Activated CD8-positive, alpha-beta memory T cell treated with anti-CD3 and anti-CD28 coated beads for 48 hours (primary cell): Measurements from ENCODE around the gene ZNF432.
"Not testable (repeated sequence)": the region's sequence is repeated elsewhere in the genome, so short reads cannot be mapped to it uniquely, and the experiment has no call there.

Experiments
- DNase-seq, 3 experiments: peaks; one replicate each; pipeline ENCODE4 v3.0.0-alpha.2; 2020; ENCODE audit warnings: low read depth in 2 of 3, low spot score in 2 of 3

Gene ZNF432

DNA sequence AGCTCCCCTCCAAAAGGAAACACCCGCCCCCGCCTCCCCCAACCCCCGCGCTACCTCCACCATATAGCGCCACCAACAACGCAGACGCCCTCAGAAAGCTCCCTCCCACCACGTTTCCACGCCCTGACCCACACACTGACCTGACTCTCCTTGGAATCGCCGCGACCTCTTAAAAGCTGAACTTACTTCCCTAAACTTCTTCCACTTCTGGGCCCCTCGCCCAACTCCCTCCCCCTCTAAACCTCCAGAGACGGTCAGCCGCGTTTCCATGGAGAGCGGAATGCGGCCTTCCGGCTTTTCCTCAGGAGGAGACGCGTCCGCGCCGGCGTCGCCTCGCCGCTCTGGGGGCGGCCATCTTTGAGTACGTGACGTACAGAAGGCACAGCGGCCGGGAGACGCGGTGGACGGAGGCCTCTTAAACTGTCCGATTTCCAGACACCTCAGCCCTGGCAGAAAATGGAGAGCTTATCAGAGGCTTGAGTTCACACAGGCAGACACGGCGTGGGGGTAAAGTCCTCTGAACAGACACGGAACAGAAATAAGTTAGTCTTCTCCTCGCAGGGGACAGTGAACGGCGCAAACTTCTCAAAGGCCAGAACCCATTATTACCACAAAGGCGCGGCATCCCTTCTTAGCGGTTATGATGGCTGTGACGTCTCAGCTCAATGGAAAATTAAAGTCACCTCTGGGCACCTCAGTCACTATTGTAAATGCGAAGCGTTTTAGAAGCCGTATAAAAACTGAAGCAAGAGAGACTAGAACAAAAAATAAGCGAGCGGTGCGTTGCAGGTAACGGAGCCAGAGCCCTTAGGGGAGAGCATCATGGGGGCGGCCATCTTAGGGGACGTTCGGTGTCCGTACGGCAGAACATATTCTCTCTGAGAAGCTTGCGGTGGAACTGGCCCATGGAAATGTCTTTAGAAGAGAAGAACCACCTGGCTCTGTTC lies at the start of gene ZNF432:
TSS of gene ZNF432 (minus strand) at position 284 of the 947 bp plus-strand sequence. CDS start 1,970 bp downstream, outside the sequence.
- DNase-seq: peak; percentile 52 to 61 (median 54)

DNA sequence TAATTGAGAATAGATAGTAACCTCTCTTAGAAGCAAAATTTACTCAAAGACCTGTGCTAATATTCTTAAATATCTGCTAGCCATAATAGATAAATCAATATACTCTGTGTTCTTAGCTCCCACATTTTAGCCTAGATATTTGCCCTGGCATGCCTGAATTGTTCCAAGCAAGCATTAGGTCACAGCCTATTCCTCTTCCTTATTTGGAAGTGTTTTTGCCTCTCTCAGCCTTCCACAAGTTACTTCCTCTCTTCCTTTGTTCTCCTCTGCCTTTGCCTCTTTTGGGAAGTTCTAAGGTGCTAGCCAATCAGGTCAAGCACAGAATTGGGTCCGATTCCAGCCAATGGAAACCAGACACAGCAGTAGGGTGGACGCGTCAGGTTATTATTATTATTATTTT lies 47.8 kb upstream of the ZNF432 start:
- not testable (repeated sequence) for DNase-seq

DNA sequence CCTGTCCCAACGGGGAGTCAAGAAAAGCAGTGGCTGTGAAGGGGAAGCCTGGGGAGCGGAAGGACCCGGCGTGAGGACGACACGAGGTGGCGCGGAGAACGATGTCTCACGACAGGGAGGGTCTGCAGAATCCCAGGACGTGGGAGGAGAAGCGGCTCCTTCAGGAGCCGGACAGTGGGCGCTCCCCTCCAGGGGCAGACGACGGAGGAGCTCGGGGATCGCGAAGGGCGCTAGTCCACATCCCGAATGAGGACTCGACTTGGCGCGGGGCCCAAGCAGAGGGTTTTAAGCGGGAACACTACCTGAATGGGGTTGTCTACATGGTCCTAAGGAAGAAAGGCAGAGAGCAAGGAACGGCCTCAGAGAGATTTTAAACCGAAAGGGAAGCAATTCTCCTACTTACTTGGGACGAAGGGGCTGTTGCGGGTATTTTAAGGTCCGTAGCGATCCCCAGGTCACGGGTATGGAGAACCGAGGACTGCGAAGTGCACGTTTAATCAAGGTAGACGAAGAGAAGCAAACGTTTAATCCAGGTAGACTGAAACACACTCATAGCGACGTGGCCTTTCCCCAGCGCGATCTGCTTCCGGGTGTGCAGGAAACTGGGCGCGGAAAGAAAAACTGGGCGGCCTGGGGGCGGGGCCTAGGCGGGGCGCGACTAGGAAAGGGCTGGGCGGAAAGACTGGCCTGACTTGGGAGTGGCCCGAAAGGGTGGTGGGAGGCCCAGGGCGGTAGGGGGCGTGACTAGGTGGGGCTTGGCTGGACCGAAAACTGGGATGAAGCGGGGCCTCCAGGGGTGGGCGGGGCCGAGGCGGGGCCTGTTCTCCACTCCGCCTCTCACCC lies 46.8 kb upstream of the ZNF432 start, which contains the start of gene ZNF841:
TSS of gene ZNF841 (minus strand) at position 594 of the 843 bp plus-strand sequence. CDS start 10,964 bp downstream, outside the sequence.
- DNase-seq: peak; percentile 59 to 79 (median 65)

DNA sequence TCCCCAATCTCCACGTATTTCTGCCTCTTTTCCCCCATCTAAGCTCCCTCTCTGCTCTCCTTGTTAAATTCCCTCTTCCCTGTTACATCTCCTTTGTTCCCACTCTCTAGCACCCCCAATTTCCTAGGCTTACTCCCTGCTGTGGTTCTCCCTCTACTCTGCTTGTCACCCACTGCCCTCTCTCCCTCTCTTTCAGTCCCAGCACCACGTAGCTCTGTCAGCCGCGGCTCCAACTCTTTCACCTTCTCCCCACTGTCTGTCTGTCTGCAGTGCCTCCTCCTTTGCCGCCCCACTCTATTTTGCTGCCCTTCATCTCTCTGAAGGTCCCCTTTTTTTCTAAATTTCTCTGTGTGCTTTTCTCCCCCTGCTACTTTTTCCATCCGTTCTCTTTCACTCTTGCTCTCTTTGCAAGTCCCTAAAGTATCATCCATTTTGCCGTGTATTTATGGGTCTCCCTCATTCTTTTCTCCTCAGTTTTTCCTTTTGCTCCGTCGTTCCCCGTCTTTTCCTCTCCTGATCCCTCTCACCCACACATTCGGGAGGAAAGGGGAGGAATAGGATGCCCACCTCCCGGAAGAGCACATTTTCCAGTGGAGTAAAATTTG lies 46.0 kb upstream of the ZNF432 start:
- no peak for DNase-seq

DNA sequence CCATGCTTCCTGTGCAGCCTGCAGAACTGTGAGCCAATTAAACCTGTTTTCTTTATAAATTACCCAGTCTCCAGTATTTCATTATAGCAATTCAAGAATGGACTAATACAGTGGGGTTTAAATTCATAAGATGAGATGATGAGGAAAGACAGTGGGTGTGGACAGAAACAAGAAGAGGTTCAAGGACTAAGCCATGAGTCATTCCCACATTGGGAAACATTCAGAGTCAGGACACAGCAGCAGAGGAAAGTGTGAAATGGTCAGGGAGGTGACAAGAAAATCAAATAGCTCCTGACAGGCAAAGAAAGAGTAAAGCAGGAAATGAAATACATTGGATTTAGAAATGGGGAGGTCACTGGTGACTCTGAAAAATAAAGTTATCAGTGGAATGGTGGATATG lies 37.8 kb upstream of the ZNF432 start:
- no peak for DNase-seq

DNA sequence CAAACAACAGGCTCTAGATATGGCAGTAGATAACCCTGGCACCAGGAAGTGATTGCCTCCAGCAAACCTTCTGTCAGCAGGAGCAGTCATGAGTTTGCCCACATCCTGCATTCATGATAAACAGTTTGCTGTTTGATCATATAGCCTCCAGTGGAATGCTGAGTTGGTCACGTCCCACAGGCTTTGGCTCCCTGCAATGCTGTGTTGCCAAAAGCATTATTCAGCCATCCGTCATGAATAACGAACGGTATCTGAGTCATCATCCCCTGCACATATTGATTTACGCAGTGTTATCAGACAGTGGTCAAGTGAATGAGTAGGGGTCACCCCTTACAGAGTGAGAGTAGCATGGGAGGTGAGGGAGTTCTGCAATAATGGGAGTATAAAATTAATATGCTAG lies 21.9 kb upstream of the ZNF432 start:
- no peak for DNase-seq

DNA sequence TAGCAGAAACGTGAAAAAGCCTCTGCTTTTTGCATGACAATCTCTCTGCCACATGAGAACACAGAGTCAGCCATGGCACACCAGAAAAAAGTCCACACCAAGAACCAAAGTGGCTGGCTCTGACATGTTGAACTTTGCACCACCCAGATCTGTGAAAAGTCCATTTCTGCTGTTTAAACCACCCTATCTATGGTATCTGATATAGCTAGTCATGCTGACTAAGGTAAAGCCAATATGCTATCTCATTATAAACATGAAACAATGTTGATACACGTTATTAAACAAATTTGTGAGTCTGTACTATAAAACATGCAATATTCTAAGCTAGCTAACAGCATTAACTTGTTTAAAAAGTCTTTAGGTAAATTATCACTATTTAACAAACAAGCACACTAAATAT lies 21.0 kb upstream of the ZNF432 start:
- DNase-seq: no peak

DNA sequence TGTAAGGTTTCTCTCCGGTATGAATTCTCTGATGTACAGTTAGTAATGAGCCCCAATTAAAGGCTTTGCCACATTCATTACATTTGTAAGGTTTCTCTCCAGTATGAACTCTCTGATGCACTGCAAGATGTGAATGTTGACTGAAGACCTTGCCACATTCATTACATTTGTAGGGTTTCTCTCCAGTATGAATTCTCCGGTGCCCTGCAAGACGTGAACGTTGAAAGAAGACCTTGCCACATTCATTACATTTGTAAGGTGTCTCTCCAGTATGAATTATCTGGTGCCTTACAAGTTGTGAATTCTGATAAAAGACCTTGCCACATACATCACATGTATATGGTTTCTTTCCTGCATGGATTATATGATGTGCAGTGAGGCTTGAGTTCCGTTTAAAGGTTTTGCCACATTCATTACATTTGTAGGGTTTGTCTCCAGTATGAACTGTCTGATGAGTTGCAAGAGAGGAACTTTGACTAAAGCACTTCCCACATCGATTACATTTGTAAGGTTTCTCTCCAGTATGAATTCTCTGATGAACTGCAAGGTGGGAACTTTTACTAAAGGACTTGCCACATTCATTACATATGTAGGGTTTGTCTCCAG lies 17.7 kb upstream of the ZNF432 start:
- no peak for DNase-seq

DNA sequence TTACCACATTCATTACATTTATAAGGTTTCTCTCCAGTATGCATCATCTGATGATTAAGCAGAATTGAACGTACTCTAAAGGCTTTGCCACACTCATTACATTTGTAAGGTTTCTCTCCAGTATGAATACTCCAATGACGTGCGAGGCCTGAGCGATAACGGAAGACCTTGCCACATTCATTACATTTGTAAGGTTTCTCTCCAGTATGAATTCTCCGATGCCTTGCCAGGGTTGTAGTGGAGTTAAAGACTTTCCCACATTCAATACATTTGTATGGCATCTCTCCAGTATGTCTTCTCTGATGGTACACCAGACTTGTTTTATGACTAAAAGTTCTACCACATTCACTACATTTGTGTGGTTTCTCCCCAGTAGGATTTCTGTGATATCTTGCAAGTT lies 16.8 kb upstream of the ZNF432 start:
- DNase-seq: no peak

DNA sequence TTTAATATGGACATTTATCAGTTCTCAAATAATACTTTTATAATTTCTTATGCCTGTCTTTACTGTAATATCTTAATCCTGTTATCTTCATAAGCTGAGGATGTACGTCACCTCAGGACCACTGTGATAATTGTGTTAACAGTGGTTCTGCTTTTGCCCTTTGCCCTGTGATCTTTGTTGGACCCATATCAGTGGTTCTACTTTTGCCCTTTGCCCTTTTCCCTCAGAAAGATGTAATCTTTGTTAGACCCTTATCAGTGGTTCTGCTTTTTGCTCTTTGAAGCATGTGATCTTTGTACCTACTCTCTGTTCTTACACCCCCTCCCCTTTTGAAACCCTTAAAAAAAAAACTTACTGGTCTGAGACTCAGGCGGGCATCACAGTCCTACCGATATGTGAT lies 7.8 kb upstream of the ZNF432 start:
- DNase-seq: not testable (repeated sequence)

DNA sequence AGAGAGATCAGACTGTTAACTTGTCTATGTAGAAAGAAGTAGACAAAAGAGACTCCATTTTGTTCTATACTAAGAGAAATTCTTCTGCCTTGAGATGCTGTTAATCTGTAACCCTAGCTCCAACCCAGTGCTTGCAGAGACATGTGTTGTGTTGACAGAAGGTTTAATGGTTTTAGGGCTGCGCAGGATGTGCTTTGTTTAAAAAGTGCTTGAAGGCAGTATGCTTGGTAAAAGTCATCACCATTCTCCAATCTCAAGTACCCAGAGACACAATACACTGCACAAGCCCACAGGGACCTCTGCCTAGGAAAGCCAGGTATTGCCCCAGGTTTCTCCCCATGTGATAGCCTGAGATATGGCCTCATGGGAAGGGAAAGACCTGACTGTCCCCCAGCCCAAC lies 3.1 kb upstream of the ZNF432 start:
- DNase-seq: not testable (repeated sequence)

DNA sequence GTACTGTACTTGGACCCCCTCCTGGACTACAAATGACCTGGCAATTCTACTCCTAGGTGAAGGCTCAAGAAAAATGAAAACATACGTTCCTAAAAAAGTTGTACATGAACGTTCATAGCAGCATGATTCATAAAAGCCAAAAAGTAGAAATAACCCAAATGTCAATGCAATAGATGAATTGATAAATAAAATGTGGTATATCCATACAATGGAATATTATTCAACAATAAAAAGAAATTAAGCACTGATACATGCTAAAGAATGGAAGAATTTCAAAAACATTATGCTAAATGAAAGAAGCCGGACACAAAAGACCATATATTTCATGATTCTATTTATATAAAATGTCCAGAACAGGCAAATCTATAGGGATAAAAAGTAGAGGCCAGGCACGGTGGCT lies 9.5 kb downstream of the ZNF432 start:
- DNase-seq: no peak

DNA sequence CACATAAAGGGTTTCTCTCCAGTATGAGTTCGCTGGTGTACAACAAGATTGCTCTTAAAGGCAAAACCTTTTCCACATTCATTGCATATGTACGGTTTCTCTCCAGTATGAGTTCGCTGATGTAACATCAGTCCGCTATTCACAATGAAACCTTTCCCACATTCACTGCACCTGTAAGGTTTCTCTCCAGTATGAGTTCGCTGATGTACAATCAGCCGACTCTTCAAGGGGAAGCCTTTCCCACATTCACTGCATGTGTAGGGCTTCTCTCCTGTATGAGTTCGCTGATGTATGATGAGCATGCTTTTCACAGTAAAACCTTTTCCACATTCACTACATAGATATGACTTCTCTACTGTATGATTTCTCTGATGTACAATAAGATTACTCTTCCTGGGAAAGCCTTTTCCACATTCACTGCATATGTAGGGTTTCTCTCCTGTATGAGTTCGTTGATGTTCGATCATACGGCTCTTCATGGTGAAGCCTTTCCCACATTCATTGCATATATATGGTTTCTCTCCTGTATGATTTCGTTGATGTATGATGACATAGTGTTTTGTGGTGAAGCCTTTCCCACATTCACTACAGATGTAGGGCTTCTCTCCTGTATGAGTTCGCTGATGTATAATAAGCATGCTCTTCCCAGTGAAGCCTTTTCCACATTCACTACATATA lies 14.4 kb downstream of the ZNF432 start:
- DNase-seq: no peak

DNA sequence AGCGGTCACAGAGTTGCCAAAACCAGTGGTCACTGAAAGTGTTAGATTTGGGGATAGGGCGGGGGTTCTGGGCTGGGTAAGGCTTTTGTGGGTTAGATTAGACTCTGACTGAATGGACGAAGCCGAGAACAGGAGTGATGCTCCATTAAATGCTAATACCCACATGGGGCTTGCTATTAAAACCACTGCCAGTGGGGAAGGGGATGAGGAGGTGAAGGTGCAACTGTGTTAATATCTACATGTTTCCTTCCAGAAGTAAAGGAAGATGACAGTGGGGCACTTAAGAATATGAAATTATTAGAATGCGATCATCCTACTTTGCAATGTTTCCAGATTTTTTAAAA lies 19.9 kb downstream of the ZNF432 start:
- no peak for DNase-seq

DNA sequence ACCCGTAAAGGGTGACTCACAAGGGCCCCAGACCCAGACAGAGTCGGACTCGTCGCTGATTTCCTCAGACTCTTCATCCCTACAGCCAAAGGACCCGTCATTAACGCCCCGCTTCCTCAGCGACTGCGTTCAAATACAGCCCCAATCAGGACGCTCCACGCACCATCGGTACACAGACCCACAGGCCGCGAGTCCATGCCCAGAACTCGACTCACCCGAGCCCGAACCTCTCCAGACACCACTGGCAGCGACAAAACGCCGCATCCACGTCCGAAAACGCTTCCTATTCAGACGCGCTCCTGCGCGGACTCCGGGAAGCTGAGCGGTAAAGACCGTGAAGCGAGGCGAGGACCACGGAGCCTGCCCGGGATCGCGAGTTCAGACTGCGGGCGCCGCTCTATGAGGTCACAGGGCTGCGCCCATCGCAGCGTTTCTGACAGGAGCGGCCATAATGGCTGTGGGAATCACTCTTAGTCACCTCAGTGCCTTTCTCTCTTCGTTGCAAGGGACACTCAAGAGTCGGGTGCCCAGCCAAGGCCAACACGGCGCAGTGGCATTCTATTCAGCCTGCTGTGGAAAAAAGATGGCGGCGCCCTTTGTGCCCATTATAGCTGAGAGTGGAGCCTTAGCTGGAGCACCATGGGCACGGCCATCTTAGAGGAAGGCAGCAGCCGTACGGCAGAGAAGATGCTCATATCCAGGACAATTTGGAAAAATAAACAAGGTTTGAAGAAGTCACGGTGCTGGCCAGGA lies 20.4 kb downstream of the ZNF432 start, which contains the start of gene ZNF614:
TSS of gene ZNF614 (minus strand) at position 353 of the 753 bp plus-strand sequence. CDS start 2,634 bp downstream, outside the sequence.
- peak; percentile 61 to 73 (median 71) for DNase-seq

DNA sequence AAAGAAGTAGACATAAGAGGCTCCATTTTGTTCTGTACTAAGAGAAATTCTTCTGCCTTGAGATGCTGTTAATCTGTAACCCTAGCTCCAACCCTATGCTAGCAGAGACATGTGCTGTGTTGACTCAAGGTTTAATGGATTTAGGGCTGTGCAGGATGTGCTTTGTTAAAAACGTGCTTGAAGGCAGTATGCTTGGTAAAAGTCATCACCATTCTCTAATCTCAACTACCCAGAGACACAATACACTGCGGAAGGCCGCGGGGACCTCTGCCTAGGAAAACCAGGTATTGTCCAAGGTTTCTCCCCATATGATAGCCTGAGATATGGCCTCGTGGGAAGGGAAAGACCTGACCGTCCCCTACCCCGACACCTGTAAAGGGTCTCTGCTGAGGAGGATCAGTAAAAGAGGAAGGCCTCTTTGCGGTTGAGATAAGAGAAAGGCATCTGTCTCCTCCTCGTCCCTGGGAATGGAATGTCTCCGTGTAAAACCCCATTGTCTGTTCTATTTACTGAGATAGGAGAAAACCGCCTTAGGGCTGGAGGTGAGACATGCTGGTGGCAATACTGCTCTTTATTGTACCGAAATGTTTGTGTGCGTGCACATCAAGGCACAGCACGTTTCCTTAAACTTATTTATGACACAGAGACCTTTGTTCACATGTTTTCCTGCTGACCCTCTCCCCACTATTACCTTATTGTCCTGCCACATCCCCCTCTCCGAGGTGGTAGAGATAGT lies 22.2 kb downstream of the ZNF432 start:
- not testable (repeated sequence) for DNase-seq

DNA sequence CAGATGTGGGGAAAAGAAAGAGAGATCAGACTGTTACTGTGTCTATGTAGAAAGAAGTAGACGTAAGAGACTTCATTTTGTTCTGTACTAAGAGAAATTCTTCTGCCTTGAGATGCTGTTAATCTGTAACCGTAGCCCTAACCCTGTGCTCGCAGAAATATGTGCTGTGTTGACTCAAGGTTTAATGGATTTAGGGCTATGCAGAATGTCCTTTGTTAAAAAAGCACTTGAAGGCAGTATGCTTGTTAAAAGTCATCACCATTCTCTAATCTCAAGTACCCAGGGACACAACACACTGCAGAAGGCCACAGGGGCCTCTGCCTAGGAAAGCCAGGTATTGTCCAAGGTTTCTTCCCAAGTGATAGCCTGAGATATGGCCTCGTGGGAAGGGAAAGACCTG lies 24.2 kb downstream of the ZNF432 start:
- not testable (repeated sequence) for DNase-seq

DNA sequence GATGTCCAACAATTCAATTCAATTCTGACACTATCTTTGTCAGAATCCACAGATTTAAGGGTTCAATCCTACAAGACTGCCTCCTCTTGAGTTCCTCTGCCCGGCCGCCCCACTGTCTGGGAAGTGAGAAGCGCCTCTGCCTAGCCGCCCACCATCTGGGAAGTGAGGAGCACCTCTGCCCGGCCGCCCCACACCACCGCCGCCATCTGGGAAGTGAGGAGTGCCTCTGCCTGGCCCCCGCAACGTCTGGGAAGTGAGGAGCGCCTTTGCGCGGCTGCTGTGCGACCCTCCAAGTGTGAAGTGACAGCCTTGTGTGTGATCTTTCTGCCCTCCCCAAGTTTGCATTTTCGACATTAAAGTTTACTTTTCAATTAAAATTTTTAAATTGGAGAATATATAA lies 26.4 kb downstream of the ZNF432 start:
- no peak for DNase-seq

DNA sequence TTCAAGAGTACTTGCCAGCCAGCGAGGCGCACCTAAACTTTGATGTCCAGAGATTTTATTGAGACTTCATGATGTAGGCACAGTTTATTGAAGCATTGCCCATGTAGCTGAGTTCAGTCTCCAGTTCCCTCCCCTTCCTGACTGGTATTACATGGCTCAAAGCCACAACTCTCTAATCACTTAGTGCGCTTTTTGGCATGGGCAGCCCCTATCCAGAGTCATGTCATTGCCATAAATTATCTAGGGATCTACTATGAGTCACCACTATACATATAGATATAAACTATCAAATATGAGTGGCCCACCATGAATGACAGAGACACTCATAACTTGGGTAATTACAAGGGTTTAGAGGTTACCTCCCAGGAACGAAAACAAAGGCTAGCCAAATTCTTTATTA lies 28.1 kb downstream of the ZNF432 start:
- DNase-seq: no peak
